RPMI8226 (cell line): ENCODE measurements around the gene ZSCAN26.

Source experiments
- DNase-seq: peaks from one replicate; pipeline ENCODE4 v3.0.0-alpha.2; 2015

ZSCAN26 gene

GRCh38 chr6:28323813-28324424 lies 57.0 kb downstream of the ZSCAN26 start:
- no peak for DNase-seq

DNA sequence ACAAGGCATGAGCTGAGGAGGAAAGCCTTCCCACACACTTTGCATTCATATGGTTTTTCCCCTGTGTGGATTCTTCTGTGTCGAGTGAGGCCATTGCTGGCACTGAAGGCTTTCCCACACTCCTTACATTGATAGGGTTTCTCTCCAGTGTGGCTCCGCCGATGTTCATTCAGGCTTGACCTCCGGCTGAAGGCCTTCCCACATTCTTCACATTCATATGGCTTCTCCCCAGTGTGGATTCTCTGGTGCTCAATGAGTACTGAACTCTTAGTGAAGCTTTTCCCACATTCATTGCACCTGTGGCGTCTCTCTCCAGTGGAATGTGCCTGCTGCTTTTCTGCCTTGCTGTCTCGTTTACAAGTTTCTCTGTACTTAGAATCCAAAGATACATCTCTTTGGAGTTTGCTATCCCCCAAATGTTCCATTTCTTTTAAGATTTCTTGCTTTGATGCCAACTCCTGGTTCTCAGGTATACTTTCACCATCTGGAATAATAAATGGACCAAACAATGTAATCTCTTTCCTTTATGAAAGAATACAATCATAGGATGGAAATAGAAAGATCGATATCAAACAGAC lies 59.5 kb downstream of the ZSCAN26 start:
- no peak for DNase-seq
